Uterus (tissue), 4 donors: ENCODE data around the gene PPP1R3D. TPM values are rescaled to one million over a fixed set of nuclear protein-coding genes. Genes with fewer than 3 reads are reported as not detected.

Experiments
- DNase-seq, 2 donors: peaks; one replicate each; pipeline ENCODE4 v3.0.0-alpha.2; 2019 to 2020
- H3K27ac ChIP-seq, 2 donors: fragments of 200-600 bp; sonication (generic); 1 replicate in 1 of 2; 2 replicates in 1 of 2; pipeline ENCODE4 v1.5.1; 2016 to 2018
- H3K27me3 ChIP-seq, 2 donors: fragments of 200-600 bp; sonication (generic); one replicate each; pipeline ENCODE4 v1.5.1; 2018 to 2019; ENCODE audit warnings: control low read depth in 1 of 2
- H3K36me3 ChIP-seq, 2 donors: fragments of 200-600 bp; sonication (generic); one replicate each; pipeline ENCODE4 v1.5.1; 2019; ENCODE audit warnings: control low read depth in 1 of 2
- H3K4me1 ChIP-seq, 2 donors: fragments of 200-600 bp; sonication (generic); one replicate each; pipeline ENCODE4 v1.5.1; 2018 to 2019; ENCODE audit warnings: control low read depth in 1 of 2
- H3K4me3 ChIP-seq, 2 donors: fragments of 200-600 bp; sonication (generic); 1 replicate in 1 of 2; 2 replicates in 1 of 2; pipeline ENCODE4 v1.5.1; 2018 to 2019; ENCODE audit warnings: mild to moderate bottlenecking in 1 of 2
- H3K9me3 ChIP-seq, 2 donors: fragments of 200-600 bp; sonication (generic); one replicate each; pipeline ENCODE4 v1.5.1; 2019; ENCODE audit warnings: control low read depth in 1 of 2
- CTCF ChIP-seq, 4 experiments: fragments of 200-600 bp in 2 of 4; fragments of 450-650 bp in 2 of 4; sonication (generic) in 2 of 4; IDR thresholded peaks; one replicate each; pipeline ENCODE4 v1.5.1; 2016 to 2019; ENCODE audit warnings: antibody characterized with exemption in 4 of 4, mild to moderate bottlenecking in 2 of 4, moderate library complexity in 1 of 4
- POLR2A ChIP-seq, 2 donors: fragments of 450-650 bp; IDR thresholded peaks; one replicate each; pipeline ENCODE4 v1.6.1; 2016; ENCODE audit warnings: antibody characterized with exemption in 2 of 2, mild to moderate bottlenecking in 1 of 2, moderate library complexity in 1 of 2
- intact Hi-C: fragments of 100-400 bp; cut with DNase I; formaldehyde crosslinking; loops from one replicate; pipeline ENCODE4 v1.15.1; 2023; ENCODE audit warnings: low total_unique reads
- total RNA-seq, 4 donors: library from RNA; depleted of rRNA in 3 of 4; stranded (reverse); fragments of >200 nt in 3 of 4; gene quantifications; one replicate each; pipeline versions ENCODE4 v1.1.0 to v1.2.4, GENCODE V29; 2014 to 2023
- donor health status: DM: yes; HTN: yes; CAD: no.

The PPP1R3D gene
- total RNA-seq, 4 donors from 2014 or later = 1.3 to 10.1 (median 8.7) TPM

DNA sequence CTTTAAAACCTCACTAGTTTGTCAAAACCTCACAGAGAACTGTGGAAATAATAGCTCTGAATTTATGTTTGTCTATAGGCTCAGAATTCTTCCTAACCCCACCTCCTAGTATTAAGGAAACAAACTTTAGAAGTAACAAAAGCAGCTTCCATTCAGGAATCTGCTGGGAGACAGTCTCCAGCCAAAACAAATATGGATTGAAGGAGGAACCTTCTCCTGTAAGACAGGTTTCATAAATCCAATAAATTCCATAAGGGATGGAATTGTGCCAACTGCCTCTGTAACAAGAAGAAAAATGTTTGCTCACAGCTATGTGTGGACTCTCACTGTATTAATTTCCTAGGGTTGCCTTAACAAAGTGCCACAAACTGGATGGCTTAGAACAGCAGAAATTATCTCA is 14.2 kb downstream of the PPP1R3D start:
- no peaks in the 10 kb centered on the region for H3K36me3 ChIP-seq
- no peaks in the 10 kb centered on the region for H3K27me3 ChIP-seq
- intact Hi-C loops = no loop called here
- no peak overlapping the region for H3K4me3 ChIP-seq
- H3K27ac ChIP-seq = no peak overlapping the region
- TF ChIP-seq POLR2A (IDR thresholded peaks at IDR 0.05) (no peak), CTCF (IDR thresholded peaks at IDR 0.05) (no peak)
- H3K9me3 ChIP-seq = no peaks in the 10 kb centered on the region
- no peaks in the 10 kb centered on the region for H3K4me1 ChIP-seq
- no peak for DNase-seq

DNA sequence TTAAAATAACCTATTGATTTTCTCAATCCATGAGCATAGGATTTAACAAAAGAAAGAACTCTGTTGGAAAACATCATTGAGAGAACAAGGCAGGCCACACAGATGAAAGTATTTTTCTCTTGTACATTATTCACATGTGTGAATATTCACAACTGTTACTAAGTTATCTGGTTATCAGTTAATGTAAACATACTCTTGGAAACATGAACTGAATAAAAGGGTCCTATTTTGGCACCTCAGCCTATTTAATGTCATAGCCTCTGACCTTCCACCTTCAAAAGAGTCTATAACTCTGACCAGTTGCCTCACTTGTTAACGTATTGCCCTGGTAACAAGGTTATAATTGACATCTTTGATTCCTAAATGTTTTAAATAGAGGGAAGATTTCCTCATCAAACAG is 14.7 kb downstream of the PPP1R3D start:
- Histone ChIP-seq H3K27ac (no peak overlapping the region), H3K9me3 (no peaks in the 10 kb centered on the region), H3K4me1 (no peaks in the 10 kb centered on the region), H3K4me3 (no peak overlapping the region), H3K27me3 (no peaks in the 10 kb centered on the region), H3K36me3 (no peaks in the 10 kb centered on the region)
- intact Hi-C loops = no loop called here
- no peak for DNase-seq
- TF ChIP-seq POLR2A (IDR thresholded peaks at IDR 0.05) (no peak), CTCF (IDR thresholded peaks at IDR 0.05) (no peak)

DNA sequence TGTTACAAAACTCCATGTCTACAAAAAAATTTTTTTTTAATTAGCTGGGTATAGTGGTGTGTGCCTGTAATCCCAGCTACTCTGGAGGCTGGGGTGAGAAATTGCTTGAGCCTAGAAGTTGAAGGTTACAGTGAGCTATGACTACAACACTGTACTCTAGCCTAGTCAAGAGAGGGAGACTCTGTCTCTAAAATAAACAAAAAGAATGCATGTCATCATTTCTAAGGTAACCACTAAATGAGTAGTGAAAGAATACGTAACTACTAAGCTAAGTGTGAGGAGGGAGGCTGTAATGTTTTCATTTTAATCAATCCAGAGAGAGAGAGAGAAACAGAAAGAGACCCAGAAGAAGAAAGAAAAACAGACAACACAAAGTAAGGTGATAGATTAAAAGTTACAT is 16.6 kb downstream of the PPP1R3D start:
- no peaks in the 10 kb centered on the region for H3K9me3 ChIP-seq
- no peaks in the 10 kb centered on the region for H3K36me3 ChIP-seq
- H3K4me3 ChIP-seq = no peak overlapping the region
- no peaks in the 10 kb centered on the region for H3K4me1 ChIP-seq
- no peak for DNase-seq
- no peaks in the 10 kb centered on the region for H3K27me3 ChIP-seq
- TF ChIP-seq CTCF (IDR thresholded peaks at IDR 0.05) (no peak), POLR2A (IDR thresholded peaks at IDR 0.05) (no peak)
- no peak overlapping the region for H3K27ac ChIP-seq
- intact Hi-C loops = no loop called here

- H3K9me3 ChIP-seq = no peaks in the 10 kb centered on the region
- H3K27me3 ChIP-seq = no peaks in the 10 kb centered on the region
- no peak for DNase-seq
- intact Hi-C loops = no loop called here
- H3K36me3 ChIP-seq = no peaks in the 10 kb centered on the region
- TF ChIP-seq POLR2A (IDR thresholded peaks at IDR 0.05) (no peak), CTCF (IDR thresholded peaks at IDR 0.05) (no peak)
- no peak overlapping the region for H3K27ac ChIP-seq
- H3K4me1 ChIP-seq = no peaks in the 10 kb centered on the region
- H3K4me3 ChIP-seq = no peak overlapping the region
Observed at GRCh38 chr20:59920944-59921343, 19.2 kb downstream of the PPP1R3D start.

DNA sequence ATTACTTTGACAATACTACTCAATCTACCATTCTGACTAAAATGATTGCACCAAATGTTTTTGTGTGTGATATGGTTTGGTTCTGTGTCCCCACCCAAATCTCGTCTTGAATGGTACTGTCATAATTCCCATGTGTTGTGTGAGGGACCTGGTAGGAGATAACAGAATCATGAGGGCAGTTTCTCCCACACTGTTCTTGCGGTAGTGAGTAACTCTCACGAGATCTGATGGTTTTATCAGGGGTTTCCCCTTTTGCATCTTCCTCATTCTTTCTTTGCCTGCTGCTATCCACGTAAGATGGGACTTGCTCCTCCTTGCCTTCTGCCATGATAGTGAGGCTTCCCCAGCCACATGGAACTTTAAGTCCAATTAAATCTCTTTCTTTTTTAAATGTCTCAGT is 27.5 kb downstream of the PPP1R3D start:
- Histone ChIP-seq H3K36me3 (no peaks in the 10 kb centered on the region), H3K9me3 (no peaks in the 10 kb centered on the region), H3K27me3 (peaks cover 0 to 4% of the 10 kb centered on the region in 2 donors), H3K4me1 (no peaks in the 10 kb centered on the region), H3K27ac (no peak overlapping the region), H3K4me3 (no peak overlapping the region)
- no peak for TF ChIP-seq CTCF (IDR thresholded peaks at IDR 0.05)
- no peak for TF ChIP-seq POLR2A (IDR thresholded peaks at IDR 0.05)
- DNase-seq = no peak
- intact Hi-C loops = no loop called here
